Mucosa of stomach (tissue), 1 donor: ENCODE data around the gene GRIP1.

Experiments used
- H3K27me3 ChIP-seq: one replicate; pipeline ENCODE4 v1.7.0; 2013; ENCODE audit warnings: mild to moderate bottlenecking, low read length; ENCODE audit not compliant: control insufficient read depth, insufficient read depth
- H3K36me3 ChIP-seq: one replicate; pipeline ENCODE4 v1.7.0; 2013; ENCODE audit warnings: low read length; ENCODE audit not compliant: control insufficient read depth, insufficient read depth
- H3K4me1 ChIP-seq: one replicate; pipeline ENCODE4 v1.7.0; 2013; ENCODE audit warnings: mild to moderate bottlenecking, low read length; ENCODE audit not compliant: control insufficient read depth, insufficient read depth
- H3K4me3 ChIP-seq: one replicate; pipeline ENCODE4 v1.7.0; 2013; ENCODE audit warnings: low read length
- H3K9ac ChIP-seq: one replicate; pipeline ENCODE4 v1.7.0; 2013; ENCODE audit warnings: mild to moderate bottlenecking, low read length, moderate library complexity
- H3K9me3 ChIP-seq: one replicate; pipeline ENCODE4 v1.7.0; 2013; ENCODE audit warnings: mild to moderate bottlenecking, low read length, moderate library complexity; ENCODE audit not compliant: control insufficient read depth
- donor health status: Pancreatic carcinoma.

The GRIP1 gene

GRCh38 chr12:66629138-66629870, 49.6 kb downstream of the GRIP1 start:
- H3K27me3 ChIP-seq: no peaks in the 10 kb centered on the region
- peaks cover 8% of the 10 kb centered on the region for H3K4me1 ChIP-seq
- H3K9me3 ChIP-seq: no peaks in the 10 kb centered on the region
- H3K9ac ChIP-seq: no peak overlapping the region
- H3K4me3 ChIP-seq: no peak overlapping the region
- H3K36me3 ChIP-seq: no peaks in the 10 kb centered on the region

- Histone ChIP-seq H3K9ac (no peak overlapping the region), H3K9me3 (no peaks in the 10 kb centered on the region), H3K4me1 (peaks cover 8% of the 10 kb centered on the region), H3K27me3 (no peaks in the 10 kb centered on the region), H3K4me3 (no peak overlapping the region), H3K36me3 (no peaks in the 10 kb centered on the region)
Observed at GRCh38 chr12:66627988-66628317, 50.9 kb downstream of the GRIP1 start.

- no peak overlapping the region for H3K9ac ChIP-seq
- no peaks in the 10 kb centered on the region for H3K9me3 ChIP-seq
- H3K36me3 ChIP-seq: no peaks in the 10 kb centered on the region
- H3K27me3 ChIP-seq: no peaks in the 10 kb centered on the region
- peaks cover 8% of the 10 kb centered on the region for H3K4me1 ChIP-seq
- no peak overlapping the region for H3K4me3 ChIP-seq
Observed at GRCh38 chr12:66627270-66627987, 51.4 kb downstream of the GRIP1 start.

- no peaks in the 10 kb centered on the region for H3K27me3 ChIP-seq
- H3K36me3 ChIP-seq: no peaks in the 10 kb centered on the region
- peaks cover 8% of the 10 kb centered on the region for H3K4me1 ChIP-seq
- H3K9me3 ChIP-seq: no peaks in the 10 kb centered on the region
- no peak overlapping the region for H3K9ac ChIP-seq
- H3K4me3 ChIP-seq: no peak overlapping the region
Observed at GRCh38 chr12:66624806-66625205, 54.1 kb downstream of the GRIP1 start.

GRCh38 chr12:66623455-66623854, 55.4 kb downstream of the GRIP1 start:
- no peaks in the 10 kb centered on the region for H3K36me3 ChIP-seq
- no peak overlapping the region for H3K4me3 ChIP-seq
- no peaks in the 10 kb centered on the region for H3K27me3 ChIP-seq
- H3K9me3 ChIP-seq: no peaks in the 10 kb centered on the region
- no peak overlapping the region for H3K9ac ChIP-seq
- H3K4me1 ChIP-seq: peaks cover 3% of the 10 kb centered on the region

- no peak overlapping the region for H3K4me3 ChIP-seq
- no peaks in the 10 kb centered on the region for H3K9me3 ChIP-seq
- H3K9ac ChIP-seq: no peak overlapping the region
- no peaks in the 10 kb centered on the region for H3K36me3 ChIP-seq
- no peaks in the 10 kb centered on the region for H3K27me3 ChIP-seq
- H3K4me1 ChIP-seq: no peaks in the 10 kb centered on the region
Observed at GRCh38 chr12:66620688-66621087, 58.2 kb downstream of the GRIP1 start.

GRCh38 chr12:66620026-66620425, 58.9 kb downstream of the GRIP1 start:
- Histone ChIP-seq H3K4me3 (no peak overlapping the region), H3K9ac (no peak overlapping the region), H3K4me1 (no peaks in the 10 kb centered on the region)

GRCh38 chr12:66617991-66618390, 60.9 kb downstream of the GRIP1 start:
- no peaks in the 10 kb centered on the region for H3K4me1 ChIP-seq
- H3K9ac ChIP-seq: no peak overlapping the region
- no peaks in the 10 kb centered on the region for H3K9me3 ChIP-seq
- H3K4me3 ChIP-seq: no peak overlapping the region
- H3K27me3 ChIP-seq: no peaks in the 10 kb centered on the region
- no peaks in the 10 kb centered on the region for H3K36me3 ChIP-seq

More at GRCh38 chr12:66620026-66620425, 58.9 kb downstream of the GRIP1 start:
- no peaks in the 10 kb centered on the region for H3K36me3 ChIP-seq
- no peaks in the 10 kb centered on the region for H3K9me3 ChIP-seq
- no peaks in the 10 kb centered on the region for H3K27me3 ChIP-seq

GRCh38 chr12:66612090-66612775, 66.6 kb downstream of the GRIP1 start:
- Histone ChIP-seq H3K4me3 (no peak overlapping the region), H3K36me3 (no peaks in the 10 kb centered on the region), H3K9me3 (no peaks in the 10 kb centered on the region), H3K9ac (no peak overlapping the region), H3K27me3 (no peaks in the 10 kb centered on the region), H3K4me1 (no peaks in the 10 kb centered on the region)

- H3K36me3 ChIP-seq: no peaks in the 10 kb centered on the region
- no peaks in the 10 kb centered on the region for H3K27me3 ChIP-seq
- H3K9me3 ChIP-seq: no peaks in the 10 kb centered on the region
- no peak overlapping the region for H3K9ac ChIP-seq
- no peak overlapping the region for H3K4me3 ChIP-seq
- no peaks in the 10 kb centered on the region for H3K4me1 ChIP-seq
Observed at GRCh38 chr12:66607147-66607546, 71.7 kb downstream of the GRIP1 start.

- Histone ChIP-seq H3K36me3 (no peaks in the 10 kb centered on the region), H3K27me3 (no peaks in the 10 kb centered on the region), H3K4me3 (no peak overlapping the region), H3K9me3 (no peaks in the 10 kb centered on the region), H3K9ac (no peak overlapping the region), H3K4me1 (no peaks in the 10 kb centered on the region)
Observed at GRCh38 chr12:66605293-66605692, 73.6 kb downstream of the GRIP1 start.

GRCh38 chr12:66603981-66604479, 74.8 kb downstream of the GRIP1 start:
- H3K36me3 ChIP-seq: no peaks in the 10 kb centered on the region
- no peaks in the 10 kb centered on the region for H3K9me3 ChIP-seq
- no peaks in the 10 kb centered on the region for H3K27me3 ChIP-seq

More at GRCh38 chr12:66603981-66604479, 74.8 kb downstream of the GRIP1 start:
- Histone ChIP-seq H3K9ac (no peak overlapping the region), H3K4me1 (no peaks in the 10 kb centered on the region), H3K4me3 (no peak overlapping the region)
